A673 (cell line): Measurements from ENCODE around the gene BTBD9. TPM values are rescaled to one million over a fixed set of nuclear protein-coding genes. Genes with fewer than 3 reads are reported as not detected.

Source experiments
- BruUV-seq: library from RNA; stranded (reverse); fragments of 400-500 nt; replicated peaks from 2 replicates; lab custom pipeline; 2021; lab: Mats Ljungman, UMichigan
- CTCF ChIA-PET: fragments of 300-600 bp; sonication (Branson Sonifier 250); formaldehyde crosslinking; loops from one replicate; lab custom pipeline; 2022; ENCODE audit warnings: antibody characterized with exemption; lab: Charles Lee
- POLR2A ChIA-PET: fragments of 300-600 bp; sonication (Branson Sonifier 250); formaldehyde crosslinking; loops from one replicate; lab custom pipeline; 2022; ENCODE audit warnings: antibody characterized with exemption; ENCODE audit not compliant: low non-redundant PET; lab: Charles Lee
- DNase-seq: peaks from one replicate; pipeline ENCODE4 v3.0.0-alpha.2; 2015; ENCODE audit warnings: low spot score
- H3K27ac ChIP-seq: fragments of 200-600 bp; sonication (generic); 2 replicates; pipeline ENCODE4 v1.5.1; 2016; ENCODE audit warnings: mixed run types, low read depth, mild to moderate bottlenecking, mixed read lengths, antibody characterized with exemption, low read length; ENCODE audit not compliant: poor library complexity, severe bottlenecking
- H3K27me3 ChIP-seq: fragments of 200-600 bp; sonication (generic); replicated peaks from 2 replicates; pipeline ENCODE4 v1.6.1; 2017; ENCODE audit warnings: mixed run types, low read depth, mild to moderate bottlenecking, mixed read lengths, antibody characterized with exemption, low read length; ENCODE audit not compliant: insufficient read depth, poor library complexity
- H3K36me3 ChIP-seq: fragments of 200-600 bp; sonication (generic); 2 replicates; pipeline ENCODE4 v1.6.1; 2016; ENCODE audit warnings: mixed run types, mild to moderate bottlenecking, mixed read lengths, antibody characterized with exemption, low read length; ENCODE audit not compliant: insufficient read depth, poor library complexity, severe bottlenecking
- H3K4me1 ChIP-seq: fragments of 200-600 bp; sonication (generic); 2 replicates; pipeline ENCODE4 v1.6.1; 2017; ENCODE audit warnings: mixed run types, mild to moderate bottlenecking, mixed read lengths, antibody characterized with exemption, low read length; ENCODE audit not compliant: insufficient read depth, poor library complexity, severe bottlenecking
- H3K4me3 ChIP-seq: fragments of 200-600 bp; sonication (generic); 2 replicates; pipeline ENCODE4 v1.5.1; 2016; ENCODE audit warnings: low read depth, mixed run types, mild to moderate bottlenecking, mixed read lengths, low read length; ENCODE audit not compliant: poor library complexity, severe bottlenecking
- H3K9me3 ChIP-seq: fragments of 200-600 bp; sonication (generic); 2 replicates; pipeline ENCODE4 v1.6.1; 2016; ENCODE audit warnings: mixed run types, low read depth, mild to moderate bottlenecking, mixed read lengths, antibody characterized with exemption, low read length; ENCODE audit not compliant: poor library complexity, severe bottlenecking
- EZH2 ChIP-seq: fragments of 200-600 bp; sonication (generic); IDR thresholded peaks from 2 replicates; pipeline ENCODE4 v1.6.1; 2017; ENCODE audit warnings: borderline replicate concordance, low read depth, mild to moderate bottlenecking, mixed read lengths, antibody characterized with exemption, low read length; ENCODE audit not compliant: poor library complexity, severe bottlenecking
- intact Hi-C: fragments of 100-400 bp; cut with micrococcal nuclease; formaldehyde crosslinking; loops from one replicate; pipeline ENCODE4 v1.10.0; 2022; ENCODE audit not compliant: unreplicated experiment
- total RNA-seq: library from RNA; stranded (reverse); gene quantifications from 2 replicates; pipeline ENCODE4 v1.2.3, GENCODE V29; 2021
- TF ChIP-seq, protein P1 (sequence below): fragments of 300-800, 200-600 bp; sonication (generic); conservative IDR thresholded peaks from 2 replicates; pipeline ENCODE4 v1.5.1; 2017; ENCODE audit warnings: low read depth, mild to moderate bottlenecking, antibody characterized with exemption, low read length, moderate library complexity, mixed read lengths

The BTBD9 gene
- total RNA-seq, 1 experiment from 2014 or later = 8.0 TPM

DNA sequence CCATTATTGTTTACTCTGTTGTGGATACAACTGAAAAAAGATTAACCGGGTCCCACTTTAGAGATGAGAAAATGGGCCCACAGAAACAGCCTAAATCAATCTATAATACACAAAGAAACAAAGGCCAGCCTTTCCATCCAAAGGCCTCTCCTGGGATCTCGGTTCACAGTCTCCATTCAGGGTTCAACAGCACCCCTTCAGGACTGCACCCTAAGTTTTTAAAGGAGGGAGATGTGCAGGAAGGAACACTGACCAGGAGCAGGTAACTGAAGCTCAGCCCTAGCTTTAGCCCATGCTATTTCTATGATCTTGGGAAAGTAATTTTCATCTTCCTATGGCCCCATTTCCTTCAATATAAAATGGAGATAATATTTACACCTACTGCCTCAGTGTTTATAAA lies 147.7 kb downstream of the BTBD9 start:
- Histone ChIP-seq H3K27me3 (no peaks in the 10 kb centered on the region), H3K27ac (no peak overlapping the region), H3K36me3 (no peaks in the 10 kb centered on the region), H3K4me3 (no peak overlapping the region), H3K9me3 (no peaks in the 10 kb centered on the region), H3K4me1 (no peaks in the 10 kb centered on the region)
- no peak for DNase-seq
- CTCF ChIA-PET = no interaction called here
- TF ChIP-seq, protein P1, sequence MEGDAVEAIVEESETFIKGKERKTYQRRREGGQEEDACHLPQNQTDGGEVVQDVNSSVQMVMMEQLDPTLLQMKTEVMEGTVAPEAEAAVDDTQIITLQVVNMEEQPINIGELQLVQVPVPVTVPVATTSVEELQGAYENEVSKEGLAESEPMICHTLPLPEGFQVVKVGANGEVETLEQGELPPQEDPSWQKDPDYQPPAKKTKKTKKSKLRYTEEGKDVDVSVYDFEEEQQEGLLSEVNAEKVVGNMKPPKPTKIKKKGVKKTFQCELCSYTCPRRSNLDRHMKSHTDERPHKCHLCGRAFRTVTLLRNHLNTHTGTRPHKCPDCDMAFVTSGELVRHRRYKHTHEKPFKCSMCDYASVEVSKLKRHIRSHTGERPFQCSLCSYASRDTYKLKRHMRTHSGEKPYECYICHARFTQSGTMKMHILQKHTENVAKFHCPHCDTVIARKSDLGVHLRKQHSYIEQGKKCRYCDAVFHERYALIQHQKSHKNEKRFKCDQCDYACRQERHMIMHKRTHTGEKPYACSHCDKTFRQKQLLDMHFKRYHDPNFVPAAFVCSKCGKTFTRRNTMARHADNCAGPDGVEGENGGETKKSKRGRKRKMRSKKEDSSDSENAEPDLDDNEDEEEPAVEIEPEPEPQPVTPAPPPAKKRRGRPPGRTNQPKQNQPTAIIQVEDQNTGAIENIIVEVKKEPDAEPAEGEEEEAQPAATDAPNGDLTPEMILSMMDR = no peak
- no peak for TF ChIP-seq EZH2
- intact Hi-C loops = loop anchor here (5.0 kb wide), 2 partner anchors 700 to 795 kb away; partner anchors contain the start of gene MDGA1
- no TSS peak for BruUV-seq
- POLR2A ChIA-PET = no interaction called here

DNA sequence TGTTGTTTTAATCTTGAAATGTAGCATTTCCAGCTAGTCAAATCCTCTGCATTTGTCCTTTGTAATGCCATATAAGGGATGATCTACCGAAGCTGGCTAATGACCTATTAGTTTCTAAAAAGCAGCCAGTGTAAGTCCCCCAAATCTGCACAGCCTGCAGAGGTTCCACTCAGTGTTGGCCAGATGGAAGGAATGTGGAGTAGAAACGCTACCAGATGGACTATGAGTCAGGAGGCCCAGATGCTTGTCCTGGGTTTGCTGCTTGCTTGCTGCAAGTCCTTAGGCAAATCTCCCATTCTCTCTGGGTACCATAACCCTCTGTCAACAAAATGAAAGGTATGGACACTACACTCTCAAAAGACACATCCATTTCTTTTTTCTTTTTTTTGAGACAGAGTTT lies 149.8 kb downstream of the BTBD9 start:
- intact Hi-C loops = loop anchor here (5.0 kb wide), 2 partner anchors 698 to 793 kb away; partner anchors contain the start of gene MDGA1
- H3K27ac ChIP-seq = no peak overlapping the region
- no peaks in the 10 kb centered on the region for H3K4me1 ChIP-seq
- H3K27me3 ChIP-seq = no peaks in the 10 kb centered on the region
- H3K9me3 ChIP-seq = no peaks in the 10 kb centered on the region
- no peak overlapping the region for H3K4me3 ChIP-seq
- DNase-seq = no peak
- ChIA-PET POLR2A (no interaction called here), CTCF (no interaction called here)
- TF ChIP-seq, protein P1 = no peak
- no peak for TF ChIP-seq EZH2
- no peaks in the 10 kb centered on the region for H3K36me3 ChIP-seq
- no TSS peak for BruUV-seq

DNA sequence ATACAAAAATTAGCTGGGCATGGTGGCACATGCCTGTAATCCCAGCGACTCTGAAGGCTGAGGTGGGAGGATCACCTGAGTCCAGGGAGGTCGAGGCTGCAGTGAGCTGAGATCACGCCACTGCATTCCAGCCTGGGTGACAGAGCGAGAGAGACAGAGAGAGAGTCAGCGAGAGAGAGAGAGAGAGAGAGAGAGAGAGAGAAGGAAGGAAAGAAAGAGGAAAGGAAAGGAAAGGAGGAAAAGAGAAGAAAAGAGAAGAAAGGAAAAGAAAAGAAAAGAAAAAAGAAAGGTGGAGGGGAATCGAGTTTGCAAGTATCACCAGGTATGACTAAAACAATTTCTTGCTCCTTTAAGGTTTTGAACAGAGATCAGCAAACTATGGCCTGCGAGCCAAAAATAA lies 152.3 kb downstream of the BTBD9 start:
- Histone ChIP-seq H3K27me3 (no peaks in the 10 kb centered on the region), H3K36me3 (no peaks in the 10 kb centered on the region), H3K27ac (no peak overlapping the region), H3K9me3 (no peaks in the 10 kb centered on the region), H3K4me1 (no peaks in the 10 kb centered on the region), H3K4me3 (no peak overlapping the region)
- CTCF ChIA-PET = no interaction called here
- DNase-seq = no peak
- no TSS peak for BruUV-seq
- no peak for TF ChIP-seq EZH2
- TF ChIP-seq, protein P1 = no peak
- intact Hi-C loops = no loop called here
- POLR2A ChIA-PET = no interaction called here
